Esophagus squamous epithelium (tissue), 5 donors: ENCODE results near the gene BANP. TPM values are rescaled to one million over a fixed set of nuclear protein-coding genes. Genes with fewer than 3 reads are reported as not detected.

ENCODE experiments used
- DNase-seq: peaks from one replicate; lab custom pipeline; 2025; lab: John Stamatoyannopoulos, UW
- H3K27ac ChIP-seq, 4 donors: fragments of 200-600 bp; sonication (generic); one replicate each; pipeline ENCODE4 v1.5.1; 2016 to 2019; ENCODE audit warnings: mild to moderate bottlenecking in 1 of 4
- H3K27me3 ChIP-seq, 4 donors: fragments of 200-600 bp; sonication (generic); 1 replicate in 3 of 4; 2 replicates in 1 of 4; pipeline versions ENCODE4 v1.5.1 to v1.6.0; 2017 to 2021; ENCODE audit warnings: antibody characterized with exemption in 1 of 4
- H3K36me3 ChIP-seq, 3 donors: fragments of 200-600 bp; sonication (generic); one replicate each; pipeline ENCODE4 v1.5.1; 2016 to 2019
- H3K4me1 ChIP-seq, 3 donors: fragments of 200-600 bp; sonication (generic); one replicate each; pipeline ENCODE4 v1.5.1; 2017 to 2019
- H3K4me3 ChIP-seq, 4 donors: fragments of 200-600 bp; sonication (generic); 1 replicate in 3 of 4; 2 replicates in 1 of 4; pipeline ENCODE4 v1.5.1; 2016 to 2019; ENCODE audit warnings: mild to moderate bottlenecking in 2 of 4, moderate library complexity in 1 of 4
- H3K9me3 ChIP-seq, 3 donors: fragments of 200-600 bp; sonication (generic); one replicate each; pipeline ENCODE4 v1.5.1; 2016 to 2019
- POLR2A ChIP-seq, 4 donors: fragments of 450-650 bp; IDR thresholded peaks; one replicate each; pipeline ENCODE4 v1.6.1; 2017; ENCODE audit warnings: antibody characterized with exemption in 4 of 4, mild to moderate bottlenecking in 4 of 4, moderate library complexity in 3 of 4
- WGBS, 2 donors: methylation state at CpG; one replicate each; pipeline ENCODE4 v1.1.5; 2018; 5-methylcytosine and 5-hydroxymethylcytosine counted together
- intact Hi-C: fragments of 100-400 bp; cut with DNase I; formaldehyde crosslinking; loops from one replicate; pipeline ENCODE4 v1.15.0; 2022
- total RNA-seq, 4 donors: library from RNA; depleted of rRNA; stranded (reverse); fragments of >200 nt; gene quantifications; one replicate each; pipeline ENCODE4 v1.1.0, GENCODE V29; 2016
- TF ChIP-seq, protein P1 (sequence below), 6 experiments: fragments of 450-650 bp in 4 of 6; fragments of 200-600 bp in 2 of 6; sonication (generic) in 2 of 6; IDR thresholded peaks; one replicate each; pipeline ENCODE4 v1.5.1; 2016 to 2019; ENCODE audit warnings: antibody characterized with exemption in 6 of 6, mild to moderate bottlenecking in 4 of 6, moderate library complexity in 4 of 6
- donor health status: DM: yes; HTN: yes; CAD: no.

BANP gene
- total RNA-seq, 4 donors from 2014 or later: 13.8 to 19.9 (median 14.1) TPM

DNA sequence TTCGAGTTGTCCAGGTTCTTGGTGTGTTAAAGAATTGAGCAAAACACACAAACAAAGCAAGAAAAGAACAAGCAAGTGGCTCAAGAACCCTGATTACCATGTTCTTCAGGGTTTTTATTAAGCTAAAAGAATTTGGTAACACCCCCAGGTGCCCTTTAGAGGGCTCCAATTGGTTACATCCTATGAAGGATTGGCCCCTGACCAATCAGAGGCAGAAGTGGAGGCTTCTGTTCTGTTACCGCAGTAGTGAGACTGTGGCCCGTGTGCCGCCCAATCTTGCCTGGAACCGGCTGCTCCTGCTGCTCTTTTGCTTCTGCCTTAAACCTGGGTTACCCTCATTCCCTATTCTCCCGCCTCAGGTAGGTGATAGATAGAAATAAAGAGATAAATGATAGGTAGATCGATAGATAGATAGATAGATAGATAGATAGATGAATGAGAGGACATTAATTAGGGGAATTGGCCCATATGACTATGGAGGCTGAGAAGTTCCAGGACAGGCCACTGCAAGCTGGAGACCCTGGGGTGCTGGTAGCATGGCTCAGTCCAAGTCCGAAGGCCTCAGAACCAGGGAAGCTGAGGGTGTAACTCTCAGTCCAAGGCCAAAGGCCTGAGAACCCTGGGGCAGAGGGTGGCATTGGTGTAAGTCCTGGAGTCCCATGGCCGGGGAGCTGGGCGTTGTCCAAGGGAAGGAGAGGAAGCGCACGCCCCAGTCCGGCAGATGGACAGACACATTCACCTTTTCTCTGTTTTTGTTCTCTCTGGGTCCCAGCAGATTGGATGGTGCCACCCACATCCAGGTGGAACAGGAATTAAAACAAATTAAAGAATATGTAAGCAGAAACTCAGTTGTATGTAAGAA is 11.4 kb upstream of the BANP start:
- Histone ChIP-seq H3K36me3 (no peaks in the 10 kb centered on the region), H3K9me3 (no peaks in the 10 kb centered on the region), H3K4me3 (no peak overlapping the region), H3K27me3 (no peaks in the 10 kb centered on the region), H3K4me1 (peaks cover 0 to under 1% (median 0%) of the 10 kb centered on the region in 3 donors), H3K27ac (no peak overlapping the region)
- no peak for TF ChIP-seq POLR2A (IDR thresholded peaks at IDR 0.05)
- TF ChIP-seq, protein P1, sequence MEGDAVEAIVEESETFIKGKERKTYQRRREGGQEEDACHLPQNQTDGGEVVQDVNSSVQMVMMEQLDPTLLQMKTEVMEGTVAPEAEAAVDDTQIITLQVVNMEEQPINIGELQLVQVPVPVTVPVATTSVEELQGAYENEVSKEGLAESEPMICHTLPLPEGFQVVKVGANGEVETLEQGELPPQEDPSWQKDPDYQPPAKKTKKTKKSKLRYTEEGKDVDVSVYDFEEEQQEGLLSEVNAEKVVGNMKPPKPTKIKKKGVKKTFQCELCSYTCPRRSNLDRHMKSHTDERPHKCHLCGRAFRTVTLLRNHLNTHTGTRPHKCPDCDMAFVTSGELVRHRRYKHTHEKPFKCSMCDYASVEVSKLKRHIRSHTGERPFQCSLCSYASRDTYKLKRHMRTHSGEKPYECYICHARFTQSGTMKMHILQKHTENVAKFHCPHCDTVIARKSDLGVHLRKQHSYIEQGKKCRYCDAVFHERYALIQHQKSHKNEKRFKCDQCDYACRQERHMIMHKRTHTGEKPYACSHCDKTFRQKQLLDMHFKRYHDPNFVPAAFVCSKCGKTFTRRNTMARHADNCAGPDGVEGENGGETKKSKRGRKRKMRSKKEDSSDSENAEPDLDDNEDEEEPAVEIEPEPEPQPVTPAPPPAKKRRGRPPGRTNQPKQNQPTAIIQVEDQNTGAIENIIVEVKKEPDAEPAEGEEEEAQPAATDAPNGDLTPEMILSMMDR (IDR thresholded peaks at IDR 0.05): no peak
- no peak for DNase-seq
- intact Hi-C loops: no loop called here
- WGBS, 2 donors: 85 to 88% methylated on average over 11 to 12 of the region's 13 CpGs

DNA sequence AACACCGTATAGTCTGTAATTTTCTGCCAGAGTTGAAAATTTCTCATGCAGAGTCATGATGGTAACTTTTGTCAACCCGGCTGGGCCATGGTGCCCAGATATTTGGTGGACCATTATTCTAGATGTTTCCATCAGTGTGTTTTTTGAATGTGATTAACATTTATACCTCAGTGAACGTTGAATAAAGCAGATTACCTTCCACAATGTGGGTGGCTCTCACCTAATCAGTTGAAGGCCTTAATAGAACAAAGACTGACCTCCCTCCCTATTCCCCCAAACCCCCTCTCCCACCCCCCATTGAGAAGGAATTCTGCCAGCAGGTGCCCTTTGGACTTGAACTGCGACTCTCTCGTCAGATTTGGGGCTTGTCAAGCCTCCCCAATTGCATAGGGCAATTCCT is 8.6 kb upstream of the BANP start:
- Histone ChIP-seq H3K4me3 (no peak overlapping the region), H3K4me1 (peaks cover 0 to 17% (median 5%) of the 10 kb centered on the region in 3 donors)
- intact Hi-C loops: no loop called here

DNA sequence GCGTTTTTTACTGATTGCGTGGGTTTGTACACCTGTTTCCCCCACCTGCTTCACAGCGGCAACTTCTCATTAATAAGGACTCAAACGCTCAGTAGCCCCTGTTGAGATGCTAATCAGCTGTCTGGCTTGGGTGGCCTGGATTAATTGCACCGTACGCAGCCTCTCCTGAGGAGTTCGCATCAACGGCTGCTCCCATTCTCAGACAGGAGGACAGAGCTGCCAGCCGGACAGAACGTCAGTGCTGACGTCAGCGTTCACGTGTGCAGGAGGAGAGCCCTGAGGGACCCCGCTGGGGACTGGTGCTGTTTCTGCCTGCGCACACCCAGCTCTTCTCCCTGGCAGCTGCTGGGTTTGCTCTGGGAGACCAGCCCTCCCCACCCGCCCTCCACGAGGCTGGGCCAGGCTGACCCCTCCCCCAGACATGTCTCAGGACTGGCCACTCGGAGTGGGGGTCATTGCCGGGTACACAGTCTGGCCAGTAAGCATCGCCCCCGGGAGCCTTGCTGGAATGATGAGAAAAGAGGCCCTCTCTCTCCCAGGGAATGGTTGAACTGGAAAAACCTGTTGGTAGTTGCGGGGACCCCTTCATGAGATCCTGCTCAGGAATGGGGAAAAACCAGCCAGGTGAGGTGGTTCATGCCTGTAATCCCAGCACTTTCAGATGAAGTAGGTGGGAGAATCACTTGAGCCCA is 5.7 kb upstream of the BANP start:
- H3K36me3 ChIP-seq: no peaks in the 10 kb centered on the region
- intact Hi-C loops: no loop called here
- H3K4me3 ChIP-seq: peak overlapping the region in 3 of 4 donors; percentile 15 to 57 (median 29)
- WGBS, 2 donors: 21 to 28% methylated on average over 11 to 15 of the region's 22 CpGs
- H3K4me1 ChIP-seq: peaks cover 0 to 23% (median 5%) of the 10 kb centered on the region in 3 donors
- peak overlapping the region; percentile 29 to 80 (median 67) for H3K27ac ChIP-seq
- no peak for TF ChIP-seq POLR2A (IDR thresholded peaks at IDR 0.05)
- TF ChIP-seq, protein P1 (IDR thresholded peaks at IDR 0.05): no peak
- H3K27me3 ChIP-seq: no peaks in the 10 kb centered on the region
- H3K9me3 ChIP-seq: no peaks in the 10 kb centered on the region
- no peak for DNase-seq

More for the DNA sequence above, 8.6 kb upstream of the BANP start:
- 68 to 77% methylated on average over 5 of the region's 5 CpGs for WGBS, 2 donors
- no peak for TF ChIP-seq POLR2A (IDR thresholded peaks at IDR 0.05)
- TF ChIP-seq, protein P1 (IDR thresholded peaks at IDR 0.05): no peak
- H3K9me3 ChIP-seq: no peaks in the 10 kb centered on the region
- no peaks in the 10 kb centered on the region for H3K27me3 ChIP-seq
- no peak for DNase-seq
- no peaks in the 10 kb centered on the region for H3K36me3 ChIP-seq
- no peak overlapping the region for H3K27ac ChIP-seq

DNA sequence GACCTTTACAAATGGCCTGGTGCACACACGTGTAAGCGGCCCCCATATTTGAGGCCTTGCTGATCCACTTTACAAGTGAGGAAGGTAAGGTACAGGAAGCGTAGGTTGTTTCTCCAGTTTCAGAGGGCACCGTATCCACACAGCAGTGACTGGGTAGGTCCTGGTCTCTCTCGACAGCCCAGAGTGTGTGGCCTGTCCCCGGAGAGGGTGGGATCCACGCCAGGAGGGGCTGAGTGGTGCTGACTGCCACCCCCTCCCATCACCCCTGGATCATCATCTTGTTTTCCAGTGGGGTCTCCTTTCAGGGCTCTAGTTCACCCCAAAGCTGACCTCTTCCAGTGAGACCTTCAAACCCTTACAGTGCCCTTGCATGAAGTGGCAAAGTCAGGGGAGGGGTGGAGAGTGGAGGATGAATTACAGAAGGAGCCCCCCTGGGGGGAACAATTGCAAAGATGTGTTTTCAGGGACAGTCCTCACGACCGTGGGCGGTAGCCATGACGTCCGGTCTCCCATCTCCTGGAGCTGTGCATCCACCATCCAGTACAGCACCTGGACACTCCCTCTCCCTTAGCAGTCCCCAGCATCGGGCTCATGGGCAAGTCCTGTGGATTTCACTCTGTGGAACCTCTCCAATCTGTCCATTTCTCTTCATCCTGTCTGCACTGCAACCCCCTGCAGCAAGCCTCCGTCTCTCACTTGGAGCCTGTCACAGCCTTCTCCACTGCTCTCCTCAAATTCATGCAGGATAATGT is 4.5 kb upstream of the BANP start:
- H3K4me3 ChIP-seq: no peak overlapping the region
- H3K4me1 ChIP-seq: peaks cover 0 to 24% (median 5%) of the 10 kb centered on the region in 3 donors
- no peaks in the 10 kb centered on the region for H3K36me3 ChIP-seq
- no peak for DNase-seq
- intact Hi-C loops: no loop called here
- no peaks in the 10 kb centered on the region for H3K27me3 ChIP-seq
- no peaks in the 10 kb centered on the region for H3K9me3 ChIP-seq
- TF ChIP-seq, protein P1 (IDR thresholded peaks at IDR 0.05): no peak
- TF ChIP-seq POLR2A (IDR thresholded peaks at IDR 0.05): no peak
- H3K27ac ChIP-seq: no peak overlapping the region
- WGBS, 2 donors: 82 to 87% methylated on average over 9 to 12 of the region's 14 CpGs
